AG09319 (cell line): ENCODE data around the gene MEGF11.

Experiments used
- DNase-seq: peaks from one replicate; pipeline ENCODE4 v3.0.0-alpha.2; 2010; ENCODE audit warnings: low read depth; ENCODE audit errors: extremely low read depth
- TF ChIP-seq, protein P1 (sequence below): IDR thresholded peaks from 2 replicates; pipeline ENCODE4 v1.5.1; 2011; ENCODE audit warnings: low read depth, mild to moderate bottlenecking, inconsistent platforms, low read length, moderate library complexity

MEGF11 gene

DNA sequence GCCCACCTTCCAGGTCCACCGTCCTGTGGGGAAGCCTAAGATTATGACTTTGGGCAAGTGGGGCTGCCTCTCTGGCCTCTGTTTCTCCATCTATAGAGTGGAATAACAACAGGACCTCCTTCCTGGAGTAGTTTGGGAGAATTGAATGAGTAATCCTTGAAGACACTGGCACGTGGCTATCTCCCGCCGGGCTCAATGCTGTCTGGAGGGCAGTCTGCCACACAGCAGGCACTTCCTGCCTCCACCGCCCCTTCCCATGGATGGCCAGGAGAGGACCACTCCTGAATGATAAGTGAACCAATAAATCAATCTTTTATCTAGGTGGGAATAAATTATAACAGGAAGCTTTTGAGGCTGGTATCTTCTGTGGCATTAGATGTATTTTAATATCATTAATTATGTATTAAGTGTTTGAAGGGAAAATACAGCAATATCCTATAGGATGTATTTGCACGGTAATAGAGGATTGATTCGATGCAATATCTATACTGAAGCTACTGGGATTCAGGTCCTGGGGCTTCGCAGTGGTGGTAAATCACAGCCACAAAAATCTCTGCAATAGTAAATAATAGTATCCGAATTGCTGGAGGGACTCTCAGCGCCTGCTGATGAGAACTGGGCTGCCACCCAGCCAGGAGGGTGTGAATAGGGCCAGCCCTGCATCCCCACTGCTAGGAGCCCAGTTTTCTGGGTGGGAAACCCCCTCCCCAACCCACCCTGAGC lies 15.9 kb downstream of the MEGF11 start:
- no peak for DNase-seq
- TF ChIP-seq, protein P1, sequence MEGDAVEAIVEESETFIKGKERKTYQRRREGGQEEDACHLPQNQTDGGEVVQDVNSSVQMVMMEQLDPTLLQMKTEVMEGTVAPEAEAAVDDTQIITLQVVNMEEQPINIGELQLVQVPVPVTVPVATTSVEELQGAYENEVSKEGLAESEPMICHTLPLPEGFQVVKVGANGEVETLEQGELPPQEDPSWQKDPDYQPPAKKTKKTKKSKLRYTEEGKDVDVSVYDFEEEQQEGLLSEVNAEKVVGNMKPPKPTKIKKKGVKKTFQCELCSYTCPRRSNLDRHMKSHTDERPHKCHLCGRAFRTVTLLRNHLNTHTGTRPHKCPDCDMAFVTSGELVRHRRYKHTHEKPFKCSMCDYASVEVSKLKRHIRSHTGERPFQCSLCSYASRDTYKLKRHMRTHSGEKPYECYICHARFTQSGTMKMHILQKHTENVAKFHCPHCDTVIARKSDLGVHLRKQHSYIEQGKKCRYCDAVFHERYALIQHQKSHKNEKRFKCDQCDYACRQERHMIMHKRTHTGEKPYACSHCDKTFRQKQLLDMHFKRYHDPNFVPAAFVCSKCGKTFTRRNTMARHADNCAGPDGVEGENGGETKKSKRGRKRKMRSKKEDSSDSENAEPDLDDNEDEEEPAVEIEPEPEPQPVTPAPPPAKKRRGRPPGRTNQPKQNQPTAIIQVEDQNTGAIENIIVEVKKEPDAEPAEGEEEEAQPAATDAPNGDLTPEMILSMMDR = no peak

DNA sequence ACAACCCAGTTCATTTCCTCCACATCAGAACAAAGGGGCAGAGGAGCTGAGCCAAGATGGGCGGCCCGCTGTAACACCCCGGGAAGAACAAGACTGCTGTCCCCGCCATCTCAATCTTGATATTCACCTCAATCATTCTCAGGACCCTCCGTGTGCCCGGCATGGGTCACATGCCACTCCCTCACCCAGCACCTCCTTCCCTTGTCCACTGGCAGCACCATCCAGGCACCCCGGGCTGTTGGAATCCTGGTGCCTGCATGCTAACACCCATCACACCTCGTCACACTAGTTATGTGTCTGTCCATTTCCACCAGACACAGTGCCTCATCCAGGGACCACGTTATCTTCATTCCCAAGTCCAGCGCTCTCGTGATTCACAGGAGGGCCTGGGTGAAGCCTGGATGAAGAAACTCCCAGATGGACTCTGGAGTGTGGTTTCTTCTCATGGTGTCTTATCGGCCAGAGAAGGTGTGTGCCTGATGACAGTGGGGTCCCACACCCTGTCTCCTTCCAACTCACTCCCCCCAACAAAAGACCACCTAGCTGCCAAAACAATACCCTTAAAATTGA lies 16.7 kb downstream of the MEGF11 start:
- DNase-seq = no peak
- TF ChIP-seq, protein P1 = no peak

DNA sequence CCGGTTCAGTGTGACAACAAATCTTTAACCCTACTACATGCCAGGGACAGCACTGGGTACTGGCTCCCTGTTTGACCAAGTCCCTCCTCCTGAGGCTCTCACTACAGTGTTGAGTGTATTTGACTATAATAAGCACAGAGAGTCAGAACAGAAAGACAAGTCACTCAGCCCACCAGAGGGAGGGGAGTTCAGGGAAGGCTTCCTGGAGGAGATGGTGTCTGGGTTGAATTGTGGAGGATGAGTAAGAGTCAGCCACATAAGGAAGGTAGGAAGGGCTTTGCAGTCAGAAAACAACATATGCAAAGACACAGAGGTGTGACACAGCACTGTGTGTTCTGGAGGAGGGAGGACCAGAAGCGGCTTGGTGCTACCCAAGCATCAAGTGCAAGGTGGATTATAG lies 17.7 kb downstream of the MEGF11 start:
- no peak for DNase-seq
- TF ChIP-seq, protein P1 = no peak

DNA sequence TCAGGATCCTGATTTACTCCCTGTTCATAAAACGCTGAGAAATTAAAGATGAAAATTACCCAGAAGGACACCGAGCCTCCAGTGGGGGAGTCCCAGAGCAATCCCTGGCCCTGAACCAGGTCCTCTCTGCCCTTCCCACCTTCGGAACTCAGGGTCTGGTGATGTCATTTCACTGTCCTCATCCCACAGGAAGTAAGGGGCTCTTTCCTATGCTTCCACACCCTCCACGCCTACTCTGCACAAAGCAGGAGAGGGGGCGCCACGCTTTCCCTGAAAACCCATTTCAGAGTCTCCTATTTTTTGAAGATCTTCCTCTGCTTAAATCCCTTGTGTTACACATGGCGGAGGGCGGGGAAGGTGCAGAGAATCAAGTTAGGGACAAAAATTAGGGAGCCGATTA lies 18.8 kb downstream of the MEGF11 start:
- DNase-seq = no peak
- TF ChIP-seq, protein P1 = no peak

DNA sequence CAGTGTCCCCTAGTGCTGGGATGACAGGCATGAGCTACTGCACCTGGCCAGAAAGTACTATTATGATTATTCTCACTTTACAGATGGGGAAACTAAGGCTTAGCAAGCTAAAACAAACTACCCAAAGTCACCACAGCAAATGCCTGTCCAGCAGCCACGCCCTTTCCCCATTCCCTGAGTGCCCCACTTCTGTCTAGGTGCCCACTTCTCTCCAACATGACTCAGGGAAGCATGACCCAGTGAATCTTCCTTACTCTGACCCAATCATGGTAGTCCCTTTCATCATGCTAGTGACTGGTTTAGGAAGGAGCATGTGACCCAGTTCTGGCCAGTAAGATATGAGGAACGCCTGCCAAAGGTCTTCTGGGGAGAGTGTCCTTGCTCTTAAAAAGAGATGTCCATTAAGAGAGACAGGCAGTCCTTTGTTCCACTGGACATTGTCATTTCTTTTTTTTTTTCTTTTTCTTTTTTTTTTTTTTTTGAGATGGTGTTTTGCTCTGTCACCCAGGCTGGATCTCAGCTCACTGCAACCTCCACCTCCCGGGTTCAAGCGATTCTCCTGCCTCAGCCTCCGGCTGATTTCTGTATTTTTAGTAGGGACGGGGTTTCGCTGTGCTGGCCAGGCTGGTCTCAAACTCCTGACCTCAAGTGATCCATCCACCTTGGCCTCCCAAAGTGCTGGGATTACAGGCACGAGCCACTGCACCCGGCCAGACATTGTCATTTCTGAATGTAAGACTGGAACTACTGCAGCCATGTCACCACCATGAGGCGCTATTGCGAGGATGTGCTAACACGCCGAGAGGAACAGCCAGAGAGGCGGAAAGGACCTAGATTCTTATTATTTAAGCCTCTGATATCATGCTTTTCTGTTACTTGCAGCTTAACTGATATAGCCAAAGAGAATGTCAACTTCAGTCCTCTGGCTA lies 19.8 kb downstream of the MEGF11 start:
- DNase-seq = no peak

DNA sequence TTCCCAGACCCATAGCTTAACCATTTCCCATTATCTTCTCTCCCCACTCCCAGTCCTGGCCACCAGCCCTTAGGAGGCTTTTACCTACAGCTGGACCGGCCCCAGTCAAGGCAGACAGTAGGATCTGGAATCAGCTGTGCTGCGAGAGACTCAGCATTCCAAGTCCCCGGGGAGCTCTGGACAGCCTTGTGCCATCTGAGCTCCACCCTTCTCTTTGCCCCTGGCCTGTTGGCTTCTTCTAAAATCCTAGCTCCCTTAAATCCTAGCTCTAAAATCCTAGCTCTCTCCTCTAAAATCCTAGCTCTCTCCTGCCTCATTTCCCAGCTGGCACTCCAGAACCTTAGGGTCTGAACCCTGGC lies 21.3 kb downstream of the MEGF11 start:
- DNase-seq = no peak
- TF ChIP-seq, protein P1 = no peak

More for the DNA sequence above, 19.8 kb downstream of the MEGF11 start:
- TF ChIP-seq, protein P1 = no peak
